Left lobe of liver (tissue), 2 donors: ENCODE data around the gene VAPB. TPM values are rescaled to one million over a fixed set of nuclear protein-coding genes. Genes with fewer than 3 reads are reported as not detected.

Experiments used
- ATAC-seq: fragments of 200-7000 bp; cut with Tn5 transposase; one replicate; pipeline ENCODE4 v1.9.1; 2020; ENCODE audit warnings: mild to moderate bottlenecking, moderate library complexity
- DNase-seq: peaks from one replicate; pipeline ENCODE4 v3.0.0-alpha.2; 2020; ENCODE audit warnings: low spot score
- total RNA-seq: library from RNA; stranded (reverse); gene quantifications from one replicate; pipeline ENCODE4 v1.2.1, GENCODE V29; 2021
- donor health status: DM: no; HTN: no; CAD: no; lungs with moderate emphysema.
- donor health status: DM: no; HTN: yes; CAD: no.

The VAPB gene
- total RNA-seq, 1 donor from 2014 or later = 41.6 TPM

- DNase-seq (no peak), ATAC-seq (no peak)
These were observed 89.2 kb downstream of the VAPB start for GRCh38 chr20:58478141-58478805.

DNA sequence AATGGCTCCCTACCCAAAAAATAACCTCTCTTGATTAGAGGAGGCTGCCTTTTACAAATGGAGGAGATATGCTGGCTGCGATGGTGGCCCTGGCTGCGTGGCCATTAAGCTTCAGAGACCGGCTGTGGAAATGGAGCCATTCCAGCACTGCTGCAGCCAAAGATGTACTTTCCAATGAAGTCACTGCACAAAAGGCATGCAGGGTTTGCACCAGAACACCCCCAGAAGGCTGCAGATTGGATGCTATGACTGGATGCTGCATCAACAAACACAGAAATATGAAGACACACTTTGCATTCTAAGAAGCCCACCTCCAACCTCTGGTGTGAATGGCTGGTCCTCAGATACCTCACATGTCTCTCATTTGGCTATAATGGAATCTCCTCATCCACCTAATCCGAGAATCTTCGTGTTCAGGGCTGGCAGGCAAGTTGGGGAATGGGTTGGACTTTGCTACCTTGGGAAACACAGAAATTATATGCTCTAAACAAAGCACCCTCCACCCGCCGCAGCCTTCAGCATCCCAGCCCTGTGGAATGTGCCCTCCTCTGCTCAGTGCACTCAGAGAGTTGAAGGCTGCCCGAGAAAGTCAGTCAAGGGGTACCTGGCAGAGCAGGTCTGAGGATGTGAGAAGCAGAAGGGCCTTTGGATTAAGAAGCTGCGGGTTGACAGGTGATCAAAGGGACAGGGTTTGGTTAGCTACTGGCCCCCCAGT is 90.9 kb downstream of the VAPB start:
- DNase-seq (no peak), ATAC-seq (no peak)

GRCh38 chr20:58480551-58481336 is 91.7 kb downstream of the VAPB start:
- ATAC-seq (no peak), DNase-seq (no peak)

DNA sequence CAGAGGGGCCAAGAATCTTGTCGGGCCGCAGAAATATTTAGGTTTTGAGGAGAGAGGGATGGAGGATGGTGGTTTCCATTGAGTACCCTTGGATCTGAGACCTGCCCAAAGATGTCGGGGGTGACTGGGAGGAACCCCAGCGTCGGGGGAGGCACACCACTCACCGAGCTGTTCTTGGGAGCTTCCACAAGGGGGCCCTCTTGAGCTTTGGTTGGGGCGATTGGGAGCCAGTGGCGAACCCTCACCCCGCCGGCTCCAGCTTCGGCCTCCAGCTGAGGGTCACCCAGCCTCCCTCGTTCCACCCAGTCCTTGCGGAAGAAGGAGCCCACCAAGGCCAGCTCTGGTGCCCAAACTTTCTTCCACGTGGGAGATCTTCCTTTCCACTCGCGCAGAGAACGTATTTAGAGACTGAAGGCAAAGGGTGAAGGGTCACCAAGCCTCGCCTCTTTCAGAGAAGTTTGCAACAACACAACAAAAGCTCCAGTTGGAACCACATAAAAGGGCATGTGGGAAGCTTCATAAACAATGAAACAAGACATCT is 92.5 kb downstream of the VAPB start:
- DNase-seq = peak; percentile 64
- peak; percentile 99 for ATAC-seq

DNA sequence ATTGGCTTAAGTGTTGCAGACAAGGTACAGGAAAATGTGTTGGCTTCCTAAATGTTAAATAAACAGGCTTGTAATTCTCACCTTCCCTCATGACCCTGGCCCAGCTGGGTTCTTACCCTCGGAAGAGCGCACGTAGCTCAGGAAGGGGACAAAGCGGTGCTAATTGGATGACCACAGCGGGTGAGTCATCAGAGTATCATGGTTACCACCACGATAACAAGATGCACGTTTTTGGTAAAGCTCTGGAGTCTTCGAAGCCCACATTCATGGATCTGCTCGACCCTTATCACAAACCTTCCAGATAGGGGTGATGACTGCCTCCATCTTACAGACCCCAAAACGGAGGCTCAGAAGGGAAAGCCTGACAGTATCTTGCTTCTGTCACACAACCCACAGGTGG is 93.4 kb downstream of the VAPB start:
- ATAC-seq (no peak), DNase-seq (no peak)

DNA sequence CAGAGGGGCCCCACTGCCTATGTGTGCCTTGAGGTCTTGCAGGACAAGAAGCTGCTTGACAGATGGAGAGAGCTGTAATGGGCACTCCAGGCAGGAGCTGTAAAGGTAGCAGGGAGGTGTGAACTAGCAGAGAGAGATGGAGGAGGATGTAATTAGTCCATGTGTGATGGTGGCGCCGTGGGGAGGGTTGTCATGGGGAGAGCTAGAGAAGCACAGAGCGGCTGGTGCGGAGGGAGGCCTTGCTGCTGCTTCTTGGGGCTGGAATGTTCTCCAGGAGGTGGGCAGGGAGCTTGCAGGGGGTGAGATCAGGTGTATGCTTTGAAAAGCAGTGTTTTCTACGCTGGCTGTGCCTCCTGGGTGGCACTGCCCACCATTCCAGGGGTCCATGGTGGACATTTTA is 94.0 kb downstream of the VAPB start:
- ATAC-seq (no peak), DNase-seq (no peak)

DNA sequence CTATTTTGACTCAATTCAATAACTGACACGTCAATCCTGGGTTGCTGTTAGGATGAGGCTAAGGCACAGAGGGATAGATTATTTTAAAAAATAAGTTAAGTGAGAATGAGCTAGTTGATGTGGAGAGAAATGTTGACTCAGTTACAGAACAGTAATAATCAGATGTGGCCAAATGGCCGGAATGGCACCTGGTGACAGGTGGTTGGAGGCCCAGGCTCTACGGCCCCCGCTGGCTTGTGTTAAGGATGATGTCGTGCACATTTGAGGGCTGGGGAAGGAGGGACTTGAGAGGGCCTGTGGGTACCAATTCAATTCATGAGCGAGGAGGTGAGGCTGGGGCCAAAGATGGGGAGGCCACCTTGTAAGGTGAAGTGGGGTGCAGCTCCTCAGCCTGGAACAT is 94.4 kb downstream of the VAPB start:
- no peak for ATAC-seq
- no peak for DNase-seq

- DNase-seq (no peak), ATAC-seq (no peak)
These were observed 96.4 kb downstream of the VAPB start for GRCh38 chr20:58485393-58485792.

- DNase-seq = no peak
- ATAC-seq = no peak
These were observed 97.2 kb downstream of the VAPB start for GRCh38 chr20:58486207-58486606.

GRCh38 chr20:58492074-58492718 is 103.2 kb downstream of the VAPB start:
- DNase-seq (no peak), ATAC-seq (no peak)

DNA sequence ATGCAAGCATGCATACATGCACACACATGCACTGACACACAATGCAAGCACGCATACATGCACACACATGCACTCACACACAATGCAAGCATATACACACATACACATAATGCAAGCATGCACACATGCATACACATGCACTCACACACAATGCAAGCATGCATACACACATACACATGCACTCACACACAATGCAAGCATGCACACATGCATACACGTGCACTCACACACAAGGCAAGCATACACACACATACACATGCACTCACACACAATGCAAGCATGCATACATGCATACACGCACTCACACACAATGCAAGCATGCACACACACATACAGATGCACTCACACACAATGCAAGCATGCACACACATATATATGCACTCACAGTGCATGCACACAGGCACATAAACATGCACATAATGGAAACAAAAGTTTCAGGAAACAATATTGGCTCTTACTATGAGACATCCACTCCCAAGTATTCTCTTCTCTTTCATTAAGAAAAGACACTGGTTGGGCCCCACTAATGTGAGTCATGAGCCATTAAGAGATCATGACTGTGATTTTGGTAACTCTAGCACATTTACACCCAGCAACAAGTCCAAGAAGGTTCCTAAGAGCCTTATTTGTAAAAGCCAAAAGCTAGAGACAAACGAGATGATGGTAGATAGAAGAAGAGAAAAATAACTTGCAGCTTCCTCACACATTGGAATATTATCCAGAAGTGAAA is 103.9 kb downstream of the VAPB start:
- DNase-seq (no peak), ATAC-seq (no peak)

DNA sequence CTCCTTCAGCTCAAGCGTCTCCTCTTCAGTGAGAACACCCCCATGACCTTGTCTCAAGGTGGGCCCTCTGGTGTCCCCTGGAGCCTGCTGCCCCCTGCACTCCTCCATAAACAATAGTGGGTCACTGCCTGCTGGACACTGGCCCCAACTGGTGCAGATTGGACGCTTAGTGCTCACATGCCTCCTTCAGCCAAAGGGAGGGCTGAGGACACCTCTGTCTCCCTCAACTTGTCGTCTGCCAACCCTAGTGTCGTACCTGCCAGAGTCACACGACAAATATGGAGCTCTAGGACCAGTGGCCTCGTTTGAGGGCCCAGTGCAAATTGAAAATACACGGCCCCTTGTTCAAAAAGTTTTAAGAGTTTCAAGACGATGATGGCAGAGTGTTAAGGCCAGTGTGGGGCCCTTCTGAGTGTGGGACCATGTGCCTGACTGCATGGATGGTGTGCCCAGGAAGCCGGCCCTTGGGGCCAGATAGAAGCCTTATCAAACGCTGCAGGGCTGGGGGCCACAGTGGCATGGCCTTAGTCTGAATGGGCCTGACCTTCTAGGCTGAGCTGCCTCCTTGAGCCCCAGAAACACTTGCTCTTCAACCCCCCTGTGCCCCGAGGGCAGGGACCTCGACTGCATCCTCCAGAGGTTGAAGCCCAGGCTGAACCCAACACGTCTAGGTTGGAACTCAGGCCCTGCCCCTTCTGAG is 106.0 kb downstream of the VAPB start:
- no peak for DNase-seq
- no peak for ATAC-seq

GRCh38 chr20:58495623-58496428 is 106.8 kb downstream of the VAPB start:
- ATAC-seq (no peak), DNase-seq (no peak)

DNA sequence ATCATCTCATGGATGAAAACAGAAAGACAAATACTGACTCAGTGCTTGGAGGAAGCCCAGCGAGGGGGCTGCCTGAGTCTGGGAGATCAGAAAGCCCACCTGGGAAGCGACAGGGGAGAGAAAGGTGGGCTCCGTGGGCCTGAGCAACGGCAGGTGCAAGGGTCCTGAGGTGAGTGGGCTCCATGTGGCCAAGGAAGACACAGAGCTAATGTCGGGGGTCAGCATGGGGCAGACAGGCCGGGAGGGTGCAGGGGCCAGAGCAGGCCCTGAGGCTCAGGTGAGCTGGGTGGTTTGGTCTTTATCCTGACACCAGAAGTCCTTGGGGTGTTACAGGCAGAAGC is 107.4 kb downstream of the VAPB start:
- no peak for DNase-seq

DNA sequence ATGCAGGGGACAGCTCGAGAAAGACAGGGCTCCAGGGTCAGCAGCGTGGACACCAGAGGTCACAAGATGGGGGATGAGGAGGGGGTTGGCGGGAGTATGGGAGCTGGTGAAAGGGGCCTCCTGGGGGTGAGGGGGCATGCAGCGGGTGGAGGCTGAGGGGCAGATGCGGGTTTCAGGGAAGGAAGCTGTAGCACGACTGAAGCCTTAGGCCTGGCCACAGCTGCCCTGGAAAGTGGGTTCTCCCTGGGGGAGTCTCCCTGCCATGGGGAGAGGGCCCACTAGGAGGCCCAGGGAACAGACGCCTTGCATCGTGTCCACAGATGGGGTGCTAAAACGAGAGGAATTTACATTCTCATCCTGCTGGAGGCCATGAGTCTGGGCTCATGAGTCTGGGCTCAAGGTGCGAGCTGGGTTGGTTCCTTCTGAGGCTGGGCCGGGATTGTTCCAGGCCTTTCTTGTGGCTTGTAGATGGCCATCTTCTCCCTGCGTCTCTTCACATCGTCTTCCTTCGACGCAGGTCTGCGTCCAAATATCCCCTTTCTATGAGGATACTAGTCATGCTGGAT is 108.1 kb downstream of the VAPB start:
- DNase-seq (no peak), ATAC-seq (no peak)

More for the DNA sequence above, 107.4 kb downstream of the VAPB start:
- no peak for ATAC-seq

- ATAC-seq = no peak
- DNase-seq = no peak
These were observed 108.9 kb downstream of the VAPB start for GRCh38 chr20:58497724-58498469.

GRCh38 chr20:58498470-58499068 is 109.5 kb downstream of the VAPB start:
- no peak for DNase-seq

GRCh38 chr20:58500256-58500655 is 111.2 kb downstream of the VAPB start:
- DNase-seq = no peak
- ATAC-seq = no peak

More at GRCh38 chr20:58498470-58499068, 109.5 kb downstream of the VAPB start:
- ATAC-seq = peak; percentile 23
